DND-41 (cell line): ENCODE data around the gene FAM180A.

Source experiments
- ATAC-seq: fragments of 200-7000 bp; cut with Tn5 transposase; 3 replicates; pipeline ENCODE4 v1.9.1; 2021; ENCODE audit warnings: low read depth; ENCODE audit not compliant: insufficient read depth
- DNase-seq: peaks from one replicate; pipeline ENCODE4 v3.0.0-alpha.2; 2020
- H2AFZ ChIP-seq: 2 replicates; pipeline ENCODE4 v1.6.0; 2012; ENCODE audit warnings: low read depth, low read length
- H3K27ac ChIP-seq: 2 replicates; pipeline ENCODE4 v1.5.1; 2012; ENCODE audit warnings: low read length, inconsistent platforms
- H3K27me3 ChIP-seq: fragments of 200-600 bp; sonication (generic); 2 replicates; pipeline ENCODE4 v1.6.0; 2012; ENCODE audit warnings: low read length, mild to moderate bottlenecking, inconsistent platforms; ENCODE audit not compliant: insufficient read depth, poor library complexity
- H3K36me3 ChIP-seq: 2 replicates; pipeline ENCODE4 v1.5.1; 2012; ENCODE audit warnings: low read length, inconsistent platforms; ENCODE audit not compliant: insufficient read depth
- H3K4me1 ChIP-seq: 2 replicates; pipeline ENCODE4 v1.5.1; 2012; ENCODE audit warnings: mild to moderate bottlenecking, low read length; ENCODE audit not compliant: insufficient read depth
- H3K4me2 ChIP-seq: 2 replicates; pipeline ENCODE4 v1.6.0; 2012; ENCODE audit warnings: mild to moderate bottlenecking, moderate library complexity, low read length, inconsistent platforms; ENCODE audit not compliant: insufficient read depth
- H3K4me3 ChIP-seq, 2 experiments: fragments of 200-600 bp in 1 of 2; shearing (Covaris generic) in 1 of 2; 2 replicates each; pipeline ENCODE4 v1.5.1; 2012 to 2016; ENCODE audit warnings: inconsistent platforms in 2 of 2, low read length in 2 of 2, mild to moderate bottlenecking in 2 of 2, low read depth in 1 of 2, moderate library complexity in 1 of 2
- H3K79me2 ChIP-seq: 2 replicates; pipeline ENCODE4 v1.6.0; 2012; ENCODE audit warnings: low read length, inconsistent platforms; ENCODE audit not compliant: insufficient read depth
- H3K9ac ChIP-seq: 2 replicates; pipeline ENCODE4 v1.6.0; 2012; ENCODE audit warnings: low read depth, mild to moderate bottlenecking, inconsistent platforms, low read length, moderate library complexity
- H3K9me3 ChIP-seq: 2 replicates; pipeline ENCODE4 v1.5.1; 2012; ENCODE audit warnings: low read length, moderate library complexity, mild to moderate bottlenecking, inconsistent platforms; ENCODE audit not compliant: insufficient read depth, severe bottlenecking
- H4K20me1 ChIP-seq: 2 replicates; pipeline ENCODE4 v1.6.0; 2012; ENCODE audit warnings: low read length; ENCODE audit not compliant: insufficient read depth
- EZH2 ChIP-seq: IDR thresholded peaks from 3 replicates; pipeline ENCODE4 v1.6.1; 2012; ENCODE audit warnings: borderline replicate concordance, low read depth, mild to moderate bottlenecking, moderate library complexity, low read length, inconsistent platforms; ENCODE audit not compliant: severe bottlenecking
- TF ChIP-seq, protein P1 (sequence below): IDR thresholded peaks from 2 replicates; pipeline ENCODE4 v1.5.1; 2012; ENCODE audit warnings: borderline replicate concordance, low read length, moderate library complexity, mild to moderate bottlenecking; ENCODE audit not compliant: poor library complexity, severe bottlenecking; ENCODE audit errors: extremely low read depth

The FAM180A gene

DNA sequence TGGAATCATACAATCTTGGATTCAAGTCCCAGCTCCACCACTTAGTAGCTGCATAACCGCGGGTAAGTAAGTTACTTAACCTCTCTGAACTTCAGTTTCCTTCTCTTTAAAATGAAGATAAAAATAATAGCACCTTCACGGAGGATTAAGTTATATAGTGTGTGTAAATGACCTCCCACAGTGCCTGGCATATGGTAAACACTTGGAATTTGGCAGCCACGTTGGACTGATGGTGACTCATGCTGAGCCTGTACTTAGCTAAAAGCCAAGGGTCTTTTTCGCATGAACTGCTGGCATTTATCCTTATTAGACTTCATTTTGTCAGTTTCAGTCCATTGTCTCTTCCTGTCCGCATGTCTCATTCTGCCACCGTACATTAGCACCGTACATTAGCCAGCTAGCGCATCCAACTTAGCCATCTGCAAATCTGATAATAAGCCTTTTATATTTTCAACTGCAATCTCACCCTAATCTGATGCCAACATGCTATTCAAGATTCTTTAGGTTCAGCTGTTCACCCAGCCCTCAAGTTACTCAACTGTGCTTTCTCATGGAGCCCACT is 31.9 kb downstream of the FAM180A start:
- Histone ChIP-seq H3K9ac (no peak overlapping the region), H3K27me3 (no peaks in the 10 kb centered on the region), H3K9me3 (no peaks in the 10 kb centered on the region), H2AFZ (no peak overlapping the region), H3K4me1 (no peaks in the 10 kb centered on the region), H3K79me2 (no peaks in the 10 kb centered on the region), H3K4me2 (no peak overlapping the region), H4K20me1 (no peaks in the 10 kb centered on the region), H3K4me3 (no peak overlapping the region), H3K36me3 (no peaks in the 10 kb centered on the region), H3K27ac (no peak overlapping the region)
- no peak for TF ChIP-seq EZH2
- TF ChIP-seq, protein P1, sequence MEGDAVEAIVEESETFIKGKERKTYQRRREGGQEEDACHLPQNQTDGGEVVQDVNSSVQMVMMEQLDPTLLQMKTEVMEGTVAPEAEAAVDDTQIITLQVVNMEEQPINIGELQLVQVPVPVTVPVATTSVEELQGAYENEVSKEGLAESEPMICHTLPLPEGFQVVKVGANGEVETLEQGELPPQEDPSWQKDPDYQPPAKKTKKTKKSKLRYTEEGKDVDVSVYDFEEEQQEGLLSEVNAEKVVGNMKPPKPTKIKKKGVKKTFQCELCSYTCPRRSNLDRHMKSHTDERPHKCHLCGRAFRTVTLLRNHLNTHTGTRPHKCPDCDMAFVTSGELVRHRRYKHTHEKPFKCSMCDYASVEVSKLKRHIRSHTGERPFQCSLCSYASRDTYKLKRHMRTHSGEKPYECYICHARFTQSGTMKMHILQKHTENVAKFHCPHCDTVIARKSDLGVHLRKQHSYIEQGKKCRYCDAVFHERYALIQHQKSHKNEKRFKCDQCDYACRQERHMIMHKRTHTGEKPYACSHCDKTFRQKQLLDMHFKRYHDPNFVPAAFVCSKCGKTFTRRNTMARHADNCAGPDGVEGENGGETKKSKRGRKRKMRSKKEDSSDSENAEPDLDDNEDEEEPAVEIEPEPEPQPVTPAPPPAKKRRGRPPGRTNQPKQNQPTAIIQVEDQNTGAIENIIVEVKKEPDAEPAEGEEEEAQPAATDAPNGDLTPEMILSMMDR = no peak
- DNase-seq (no peak), ATAC-seq (no peak)

DNA sequence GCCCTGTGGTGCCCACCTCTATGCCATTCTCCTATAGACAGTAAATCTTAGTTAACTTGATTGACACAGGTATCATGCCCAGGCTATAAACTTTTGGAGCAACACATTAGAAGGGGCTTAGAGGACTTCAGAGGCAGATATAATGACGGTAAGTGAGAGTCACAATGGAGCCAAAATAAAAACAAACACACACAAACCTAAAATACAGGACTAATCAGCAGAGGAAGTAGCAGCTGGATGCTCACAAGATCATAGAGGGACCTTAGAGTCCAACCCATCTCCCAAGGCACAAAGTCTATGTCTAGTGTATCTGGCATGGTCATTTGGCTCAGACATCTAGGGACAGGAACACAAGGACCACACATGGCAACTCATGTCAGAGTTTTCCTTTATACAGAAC is 32.9 kb downstream of the FAM180A start:
- Histone ChIP-seq H3K4me1 (no peaks in the 10 kb centered on the region), H3K9ac (no peak overlapping the region), H3K4me3 (no peak overlapping the region), H3K79me2 (no peaks in the 10 kb centered on the region), H3K36me3 (no peaks in the 10 kb centered on the region), H4K20me1 (no peaks in the 10 kb centered on the region), H2AFZ (no peak overlapping the region), H3K9me3 (no peaks in the 10 kb centered on the region), H3K4me2 (no peak overlapping the region), H3K27ac (no peak overlapping the region), H3K27me3 (no peaks in the 10 kb centered on the region)
- no peak for ATAC-seq
- DNase-seq = no peak
- TF ChIP-seq, protein P1 = no peak
- TF ChIP-seq EZH2 = no peak

DNA sequence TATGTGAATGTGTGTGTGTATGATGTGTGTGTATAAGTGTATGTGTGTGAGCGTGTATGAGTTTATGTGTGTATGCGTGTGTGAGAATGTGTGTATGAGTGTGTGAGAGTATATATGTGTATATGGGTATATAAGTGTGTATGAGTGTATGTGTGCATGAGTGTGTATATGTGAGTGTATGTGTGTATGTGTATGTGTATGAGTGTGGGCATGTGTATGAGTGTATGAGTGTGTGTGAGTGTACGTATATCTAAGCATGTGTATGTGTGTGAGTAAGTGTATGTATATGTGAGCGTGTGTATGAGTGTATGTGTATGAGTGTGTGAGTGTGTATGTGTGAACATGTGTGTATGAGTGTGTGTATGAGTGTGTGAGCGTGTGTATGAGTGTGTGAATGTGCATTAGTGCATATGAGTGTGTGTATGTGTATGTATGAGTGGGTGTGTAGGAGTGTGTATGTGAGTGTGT is 33.5 kb downstream of the FAM180A start:
- TF ChIP-seq, protein P1 = no peak
- no peak for TF ChIP-seq EZH2
- Histone ChIP-seq H4K20me1 (no peaks in the 10 kb centered on the region), H2AFZ (no peak overlapping the region), H3K36me3 (no peaks in the 10 kb centered on the region), H3K9ac (no peak overlapping the region), H3K79me2 (no peaks in the 10 kb centered on the region), H3K9me3 (no peaks in the 10 kb centered on the region), H3K4me1 (no peaks in the 10 kb centered on the region), H3K4me3 (no peak overlapping the region), H3K4me2 (no peak overlapping the region), H3K27ac (no peak overlapping the region), H3K27me3 (no peaks in the 10 kb centered on the region)
- DNase-seq (no peak), ATAC-seq (no peak)

DNA sequence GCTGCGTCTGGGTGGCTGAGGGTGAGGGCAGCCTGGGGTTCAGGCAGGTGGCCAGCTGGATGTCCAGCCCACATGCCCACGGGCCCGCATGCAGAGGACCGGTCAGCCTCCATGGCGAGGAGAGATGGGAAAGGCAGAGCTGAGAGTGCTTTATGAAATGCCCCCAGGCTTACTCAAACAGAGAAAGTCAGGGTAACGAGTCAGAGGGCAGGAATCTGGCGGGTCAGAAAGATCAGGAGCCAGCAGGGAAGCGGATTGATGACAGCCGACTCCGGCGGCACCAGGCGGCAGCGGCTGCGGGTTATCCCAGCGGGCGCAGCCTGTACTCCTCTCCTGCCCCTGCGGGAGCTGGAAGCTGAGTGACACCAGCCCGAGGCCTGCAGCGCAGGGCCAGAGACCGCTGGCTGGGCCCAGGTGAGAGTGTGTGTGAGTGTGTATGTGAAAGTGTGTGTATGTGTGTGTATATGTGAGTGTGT is 34.0 kb downstream of the FAM180A start:
- no peaks in the 10 kb centered on the region for H3K27me3 ChIP-seq
- no peaks in the 10 kb centered on the region for H3K4me1 ChIP-seq
- no peak overlapping the region for H2AFZ ChIP-seq
- no peak for ATAC-seq
- no peak for DNase-seq
- H3K9me3 ChIP-seq = no peaks in the 10 kb centered on the region
- H3K79me2 ChIP-seq = no peaks in the 10 kb centered on the region
- no peak overlapping the region for H3K4me3 ChIP-seq
- no peak for TF ChIP-seq EZH2
- TF ChIP-seq, protein P1 = no peak
- H3K4me2 ChIP-seq = no peak overlapping the region
- no peaks in the 10 kb centered on the region for H3K36me3 ChIP-seq
- no peak overlapping the region for H3K9ac ChIP-seq
- no peaks in the 10 kb centered on the region for H4K20me1 ChIP-seq
- H3K27ac ChIP-seq = no peak overlapping the region
